Neuron (in vitro differentiated cells): ENCODE measurements around the gene HADHB.
"Not testable (repeated sequence)": the region's sequence is repeated elsewhere in the genome, so short reads cannot be mapped to it uniquely, and the experiment has no call there.

Experiments
- H2AFZ ChIP-seq: one replicate; pipeline ENCODE4 v1.6.1; 2013; ENCODE audit warnings: low read depth, mild to moderate bottlenecking, inconsistent platforms, low read length, moderate library complexity
- H3K27me3 ChIP-seq: one replicate; pipeline ENCODE4 v1.6.1; 2013; ENCODE audit warnings: low read length; ENCODE audit not compliant: insufficient read depth
- H3K36me3 ChIP-seq: one replicate; pipeline ENCODE4 v1.6.1; 2013; ENCODE audit warnings: low read length; ENCODE audit not compliant: insufficient read depth
- H3K4me1 ChIP-seq: one replicate; pipeline ENCODE4 v1.6.1; 2013; ENCODE audit warnings: low read length; ENCODE audit not compliant: insufficient read depth
- H3K4me3 ChIP-seq: 2 replicates; pipeline ENCODE4 v1.5.1; 2013; ENCODE audit warnings: mild to moderate bottlenecking, low read length, moderate library complexity
- H3K9me3 ChIP-seq: one replicate; pipeline ENCODE4 v1.6.1; 2013; ENCODE audit warnings: low read length

HADHB gene

DNA sequence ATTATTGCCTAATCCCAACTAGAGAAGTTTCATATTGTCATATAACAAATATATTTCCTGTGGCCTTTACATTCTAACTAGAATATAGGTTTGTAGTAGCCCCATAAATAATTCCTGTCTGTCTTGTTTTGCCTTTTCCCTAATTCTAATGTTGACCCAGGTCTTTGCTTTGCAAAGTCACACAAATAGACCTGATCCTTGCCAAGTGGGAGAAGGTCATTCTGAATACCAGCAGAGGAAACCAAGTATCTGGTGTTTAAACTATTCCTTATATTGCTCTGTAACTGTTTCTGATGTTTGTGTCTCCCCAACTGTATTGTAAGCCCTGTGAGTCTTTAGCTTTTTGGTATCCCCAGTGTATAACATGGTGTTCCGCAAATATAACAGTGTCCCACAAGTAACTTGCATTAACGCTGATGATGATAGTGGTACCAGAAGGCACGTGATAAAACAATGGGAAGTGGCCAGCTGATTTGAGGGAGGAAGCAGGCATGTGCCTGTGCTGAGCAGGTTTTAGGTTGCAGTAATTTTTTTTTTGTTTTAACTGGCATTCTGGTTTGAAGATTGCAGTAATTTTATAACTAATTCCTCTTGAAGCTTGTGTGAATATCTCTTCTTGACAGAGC, 11.1 kb downstream of the HADHB start:
- no peak overlapping the region for H2AFZ ChIP-seq
- no peaks in the 10 kb centered on the region for H3K27me3 ChIP-seq
- H3K4me3 ChIP-seq: no peak overlapping the region
- no peaks in the 10 kb centered on the region for H3K4me1 ChIP-seq
- H3K36me3 ChIP-seq: peaks cover 22% of the 10 kb centered on the region
- H3K9me3 ChIP-seq: peaks cover 4% of the 10 kb centered on the region

DNA sequence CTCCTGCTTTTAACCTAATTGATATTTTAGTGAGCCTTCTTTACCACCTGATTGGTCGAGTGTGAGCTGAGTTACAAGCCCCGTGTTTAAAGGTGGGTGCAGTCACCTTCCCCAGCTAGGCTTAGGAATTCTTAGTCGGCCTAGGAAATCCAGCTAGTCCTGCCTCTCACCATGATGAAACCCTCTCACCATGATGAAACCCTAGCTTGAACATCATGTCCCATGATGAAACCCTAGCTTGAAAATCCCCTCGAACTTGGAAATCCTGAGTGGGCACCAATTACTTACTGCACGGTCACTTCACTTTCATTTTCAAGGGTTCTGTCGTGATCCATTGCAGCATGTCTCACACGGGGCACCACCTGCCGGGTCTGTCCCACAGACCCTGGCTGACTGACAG, 14.1 kb downstream of the HADHB start:
- not testable (repeated sequence) for H3K9me3 ChIP-seq, H3K4me1 ChIP-seq, H3K4me3 ChIP-seq, H2AFZ ChIP-seq, H3K27me3 ChIP-seq
- H3K36me3 ChIP-seq: peaks cover 26% of the 10 kb centered on the region

DNA sequence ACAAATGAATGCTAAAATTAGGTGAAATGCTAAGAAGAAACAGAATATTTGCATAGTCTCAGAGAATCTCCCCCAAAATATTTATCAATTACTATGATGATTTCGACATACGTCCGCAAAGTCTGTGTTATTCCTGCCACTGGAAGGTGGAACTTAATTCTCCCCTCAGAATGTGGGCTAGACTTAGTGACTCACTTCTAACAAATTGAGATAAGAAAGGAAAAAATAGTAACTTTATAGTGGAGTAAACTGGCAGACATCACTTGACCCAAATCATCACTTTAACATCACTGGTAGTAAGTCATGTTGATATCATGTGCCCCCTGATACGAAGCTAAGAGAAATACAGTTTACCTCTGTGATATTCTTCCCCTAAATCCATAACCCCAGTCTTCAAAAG, 23.5 kb downstream of the HADHB start:
- Histone ChIP-seq H3K27me3 (no peaks in the 10 kb centered on the region), H3K4me3 (no peak overlapping the region), H3K4me1 (no peaks in the 10 kb centered on the region)

DNA sequence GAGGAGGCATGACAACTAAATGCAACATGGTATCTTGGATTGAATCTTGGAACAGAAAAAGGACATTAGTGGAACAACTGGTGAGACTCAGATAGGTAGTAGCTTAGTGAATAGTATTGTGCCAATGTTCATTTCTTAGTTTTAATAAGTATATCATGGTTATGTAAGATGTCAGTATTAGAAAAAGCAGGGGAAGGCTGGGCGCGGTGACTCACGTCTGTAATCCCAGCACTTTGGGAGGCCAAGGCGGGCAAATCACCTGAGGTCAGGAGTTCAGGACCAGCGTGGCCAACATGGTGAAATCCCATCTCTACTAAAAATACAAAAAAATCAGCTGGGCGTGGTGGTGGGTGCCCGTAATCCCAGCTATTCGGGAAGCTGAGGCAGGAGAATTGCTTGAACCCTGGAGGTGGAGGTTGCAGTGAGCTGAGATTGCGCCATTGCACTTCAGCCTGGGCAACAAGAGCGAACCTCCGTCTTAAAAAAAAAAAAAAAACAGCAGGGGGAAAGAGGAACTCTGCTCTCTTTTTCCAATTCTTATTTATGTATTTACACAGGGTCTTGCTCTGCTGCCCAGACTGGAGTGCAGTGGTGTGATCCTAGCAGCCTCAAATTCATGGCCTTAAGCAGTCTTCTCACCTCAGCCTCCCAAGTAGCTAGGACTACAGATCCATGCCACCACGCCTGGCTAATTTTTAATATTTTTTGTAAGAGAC, 24.1 kb downstream of the HADHB start:
- H3K36me3 ChIP-seq: peaks cover 24% of the 10 kb centered on the region
- not testable (repeated sequence) for H3K9me3 ChIP-seq, H3K27me3 ChIP-seq, H2AFZ ChIP-seq, H3K4me1 ChIP-seq, H3K4me3 ChIP-seq

More for the DNA sequence above, 23.5 kb downstream of the HADHB start:
- Histone ChIP-seq H3K36me3 (peaks cover 21% of the 10 kb centered on the region), H3K9me3 (no peaks in the 10 kb centered on the region), H2AFZ (no peak overlapping the region)

DNA sequence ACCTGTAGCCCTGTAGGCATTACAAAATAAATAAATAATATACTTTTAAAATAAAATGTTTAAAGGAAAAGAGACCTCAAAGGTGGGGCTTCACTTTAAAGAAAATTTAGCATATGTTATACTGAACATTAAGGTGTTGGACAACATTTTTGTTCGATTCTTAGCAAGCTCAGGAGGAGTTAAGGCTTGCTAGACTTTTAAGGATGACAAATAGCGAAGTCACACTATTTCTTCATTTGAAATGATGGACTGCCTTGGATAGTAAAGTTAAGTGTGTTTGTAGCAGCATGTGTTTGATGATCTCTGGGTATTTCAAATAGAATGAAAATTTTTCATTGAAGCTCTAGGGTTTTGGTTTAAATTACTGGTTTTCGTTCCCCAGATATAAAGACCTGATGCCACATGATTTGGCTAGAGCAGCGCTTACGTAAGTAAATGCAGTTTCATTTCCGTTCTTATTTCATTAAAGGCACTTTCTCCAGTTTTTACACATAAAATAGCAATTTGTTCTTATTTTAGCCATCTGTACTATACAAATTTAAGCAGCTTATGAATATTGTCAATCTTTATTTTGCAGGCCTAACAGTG, 24.9 kb downstream of the HADHB start:
- H3K27me3 ChIP-seq: no peaks in the 10 kb centered on the region
- peaks cover 27% of the 10 kb centered on the region for H3K36me3 ChIP-seq
- no peak overlapping the region for H2AFZ ChIP-seq
- no peak overlapping the region for H3K4me3 ChIP-seq
- no peaks in the 10 kb centered on the region for H3K4me1 ChIP-seq
- no peaks in the 10 kb centered on the region for H3K9me3 ChIP-seq

DNA sequence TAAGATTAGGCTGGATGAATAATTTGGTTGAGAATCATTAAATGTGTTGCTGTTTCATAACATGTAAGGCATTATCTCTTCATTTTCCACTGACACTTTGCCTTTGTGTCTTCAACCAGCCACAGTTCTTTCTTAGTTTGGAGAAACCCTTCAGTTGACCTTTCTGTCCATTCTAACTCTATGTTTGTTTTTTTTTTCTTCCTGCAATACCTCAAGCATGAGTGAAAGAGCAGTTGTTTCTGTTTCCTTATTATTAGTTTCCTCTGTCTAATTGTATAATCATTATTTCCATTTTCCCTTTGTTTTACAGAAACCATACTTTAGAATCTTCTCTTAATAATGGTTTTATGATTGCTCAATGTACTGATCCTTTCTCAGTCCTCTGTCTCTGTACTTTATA, 25.6 kb downstream of the HADHB start:
- Histone ChIP-seq H3K9me3 (no peaks in the 10 kb centered on the region), H3K4me3 (no peak overlapping the region), H3K36me3 (peaks cover 29% of the 10 kb centered on the region), H3K4me1 (no peaks in the 10 kb centered on the region), H2AFZ (no peak overlapping the region), H3K27me3 (no peaks in the 10 kb centered on the region)

DNA sequence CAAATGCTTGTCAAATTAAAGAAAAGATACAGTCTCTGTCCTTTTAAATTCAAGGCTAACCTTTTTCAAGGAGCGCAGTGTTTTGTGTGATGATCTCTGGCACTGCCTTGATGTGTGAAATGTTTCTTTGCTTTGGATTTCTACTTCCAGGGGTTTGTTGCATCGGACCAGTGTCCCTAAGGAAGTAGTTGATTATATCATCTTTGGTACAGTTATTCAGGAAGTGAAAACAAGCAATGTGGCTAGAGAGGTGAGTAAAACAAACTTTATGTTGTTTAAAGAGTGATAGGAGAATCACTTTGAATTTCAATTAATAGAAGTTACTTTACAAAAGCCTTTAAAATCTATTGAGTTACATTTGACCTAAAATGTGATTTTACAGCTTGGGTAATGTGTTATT, 28.8 kb downstream of the HADHB start:
- no peak overlapping the region for H3K4me3 ChIP-seq
- H3K4me1 ChIP-seq: no peaks in the 10 kb centered on the region

DNA sequence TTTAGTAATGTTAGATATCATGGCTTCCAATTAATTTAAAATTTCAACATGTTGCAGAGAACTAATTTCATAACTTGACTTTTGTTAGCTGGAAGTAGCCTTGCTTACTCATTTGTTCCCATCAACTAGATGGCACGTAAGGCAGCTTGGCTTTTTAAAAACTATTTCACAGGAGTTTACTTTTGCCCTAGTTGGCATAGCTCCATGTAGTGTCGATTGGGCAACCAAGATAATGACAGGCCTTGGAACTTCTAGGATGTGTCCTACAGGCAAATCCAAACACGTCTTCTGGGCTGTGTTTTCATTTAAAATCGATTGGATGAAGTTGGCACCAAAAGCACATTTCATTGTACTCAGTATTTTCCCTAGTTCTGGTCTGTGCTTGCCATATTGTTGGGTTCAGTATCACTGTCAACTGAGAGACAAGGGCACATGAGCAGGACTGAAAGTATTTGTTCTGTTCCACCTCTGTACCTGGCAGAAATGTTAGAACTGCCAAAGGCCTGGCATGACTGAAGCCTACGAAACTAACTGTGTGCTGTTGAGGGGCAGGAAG, 29.4 kb downstream of the HADHB start:
- H3K27me3 ChIP-seq: no peaks in the 10 kb centered on the region
- H3K4me1 ChIP-seq: no peaks in the 10 kb centered on the region
- peaks cover 57% of the 10 kb centered on the region for H3K36me3 ChIP-seq
- no peak overlapping the region for H2AFZ ChIP-seq
- H3K9me3 ChIP-seq: no peaks in the 10 kb centered on the region
- H3K4me3 ChIP-seq: no peak overlapping the region

More for the DNA sequence above, 28.8 kb downstream of the HADHB start:
- Histone ChIP-seq H2AFZ (no peak overlapping the region), H3K36me3 (peaks cover 52% of the 10 kb centered on the region), H3K9me3 (no peaks in the 10 kb centered on the region), H3K27me3 (no peaks in the 10 kb centered on the region)

DNA sequence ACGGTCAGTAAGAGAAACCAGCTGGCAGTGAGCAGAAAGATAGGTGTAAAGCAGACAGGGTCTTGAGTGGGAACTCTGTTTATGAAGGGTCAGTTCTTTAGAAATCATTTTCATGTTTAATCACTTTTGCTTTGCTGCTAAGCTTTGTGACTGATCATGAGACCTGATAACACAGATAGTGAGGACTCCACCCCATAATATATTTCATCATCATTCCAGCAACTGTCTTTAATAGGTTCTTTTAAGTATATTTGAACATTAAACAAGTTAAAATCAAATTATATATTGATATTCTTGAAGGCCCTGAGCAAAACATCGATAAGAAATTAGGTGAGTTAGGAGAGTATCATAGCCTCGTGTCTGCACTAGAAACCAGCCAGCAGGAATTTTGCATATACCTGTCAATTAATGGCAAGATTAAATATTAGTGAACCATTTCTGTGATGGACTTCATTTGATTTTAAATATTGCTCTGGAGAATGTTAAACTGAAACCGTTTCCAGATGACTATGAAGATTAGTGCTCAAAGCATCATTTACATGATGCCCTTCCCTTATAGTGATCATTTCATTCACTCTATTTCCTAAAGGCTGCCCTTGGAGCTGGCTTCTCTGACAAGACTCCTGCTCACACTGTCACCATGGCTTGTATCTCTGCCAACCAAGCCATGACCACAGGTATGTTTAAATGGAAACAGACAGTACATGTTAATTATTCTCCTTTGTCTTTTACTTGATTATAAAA, 31.9 kb downstream of the HADHB start:
- Histone ChIP-seq H3K4me1 (no peaks in the 10 kb centered on the region), H3K9me3 (no peaks in the 10 kb centered on the region)

DNA sequence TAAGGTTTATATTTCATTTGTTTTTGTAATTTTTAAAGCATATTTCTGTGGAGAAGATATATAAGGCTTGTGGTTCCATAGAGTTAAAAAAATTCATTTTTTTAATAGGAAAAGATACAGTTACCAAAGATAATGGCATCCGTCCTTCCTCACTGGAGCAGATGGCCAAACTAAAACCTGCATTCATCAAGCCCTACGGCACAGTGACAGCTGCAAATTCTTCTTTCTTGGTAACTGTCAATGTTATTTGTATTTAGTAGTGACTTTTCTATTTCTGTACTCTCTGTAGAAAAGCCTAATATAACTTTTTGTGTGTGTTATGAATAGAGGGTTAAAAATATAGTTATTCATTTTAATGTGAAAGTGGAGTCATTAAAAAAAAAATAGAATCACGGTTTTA, 35.1 kb downstream of the HADHB start:
- peaks cover 83% of the 10 kb centered on the region for H3K36me3 ChIP-seq
- no peak overlapping the region for H3K4me3 ChIP-seq
- no peaks in the 10 kb centered on the region for H3K9me3 ChIP-seq
- no peaks in the 10 kb centered on the region for H3K27me3 ChIP-seq
- no peaks in the 10 kb centered on the region for H3K4me1 ChIP-seq
- H2AFZ ChIP-seq: no peak overlapping the region

More for the DNA sequence above, 31.9 kb downstream of the HADHB start:
- H2AFZ ChIP-seq: no peak overlapping the region
- H3K36me3 ChIP-seq: peaks cover 73% of the 10 kb centered on the region
- H3K4me3 ChIP-seq: no peak overlapping the region
- H3K27me3 ChIP-seq: no peaks in the 10 kb centered on the region

DNA sequence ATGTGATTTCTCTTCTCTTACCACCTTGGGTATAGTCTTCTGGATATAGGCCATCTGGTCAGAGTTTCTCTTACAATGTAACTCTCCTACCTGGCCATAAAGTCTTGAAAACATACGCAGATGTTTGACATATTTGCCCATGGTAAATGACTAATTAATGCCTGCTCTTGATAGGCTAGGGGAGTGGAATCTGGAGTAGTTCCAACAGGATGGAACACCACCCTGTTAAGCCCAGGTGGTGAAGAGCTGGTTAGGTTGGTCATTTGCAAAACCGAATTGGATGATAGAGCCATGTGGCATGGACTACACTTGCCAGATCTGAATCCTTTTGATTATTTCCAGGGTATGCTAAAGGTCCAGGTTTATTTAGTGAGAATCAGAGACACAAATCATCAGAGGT, 36.5 kb downstream of the HADHB start:
- peaks cover 84% of the 10 kb centered on the region for H3K36me3 ChIP-seq
- H3K27me3 ChIP-seq: no peaks in the 10 kb centered on the region
- H3K9me3 ChIP-seq: no peaks in the 10 kb centered on the region
- no peak overlapping the region for H2AFZ ChIP-seq
- H3K4me1 ChIP-seq: no peaks in the 10 kb centered on the region
- no peak overlapping the region for H3K4me3 ChIP-seq

DNA sequence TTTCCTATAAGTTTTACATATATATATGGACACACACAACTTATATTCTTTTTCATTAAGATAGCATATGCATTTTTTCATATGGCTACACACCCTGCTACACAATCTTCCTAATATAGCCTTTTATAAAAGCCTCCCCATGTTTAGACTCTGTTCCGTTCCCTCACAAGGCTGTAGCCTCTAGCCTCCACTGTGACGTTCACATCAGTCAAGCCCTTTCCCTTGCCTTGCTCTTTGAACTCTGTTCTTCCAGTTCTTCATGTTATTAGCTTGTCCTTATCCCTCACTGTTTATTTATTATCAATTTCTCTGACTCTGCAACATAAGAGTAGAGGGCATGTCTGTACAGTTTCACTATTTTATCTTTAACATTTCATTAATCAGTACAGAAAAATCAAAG, 38.9 kb downstream of the HADHB start:
- H3K9me3 ChIP-seq: no peaks in the 10 kb centered on the region
- H3K4me3 ChIP-seq: no peak overlapping the region
- H3K4me1 ChIP-seq: no peaks in the 10 kb centered on the region
- no peak overlapping the region for H2AFZ ChIP-seq
- H3K36me3 ChIP-seq: peaks cover 79% of the 10 kb centered on the region
- no peaks in the 10 kb centered on the region for H3K27me3 ChIP-seq

DNA sequence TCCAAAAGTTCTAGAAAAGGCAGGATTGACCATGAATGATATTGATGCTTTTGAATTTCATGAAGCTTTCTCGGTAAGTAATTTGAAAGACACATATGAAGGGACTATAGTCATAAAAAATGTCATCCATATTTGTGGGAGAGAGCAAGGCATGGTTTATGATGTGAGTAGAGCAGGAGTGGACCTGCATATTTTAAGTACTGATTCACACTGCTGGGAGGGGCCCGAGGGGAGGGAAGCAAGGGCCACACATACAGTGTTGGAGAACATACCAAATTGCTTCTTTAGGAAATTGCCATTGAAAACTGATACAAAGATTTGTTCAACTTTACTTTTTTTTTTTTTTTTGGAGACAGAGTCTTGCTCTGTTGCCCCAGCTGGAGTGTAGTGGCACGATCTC, 39.4 kb downstream of the HADHB start:
- H3K9me3 ChIP-seq: no peaks in the 10 kb centered on the region
- peaks cover 76% of the 10 kb centered on the region for H3K36me3 ChIP-seq
- no peak overlapping the region for H2AFZ ChIP-seq
- no peak overlapping the region for H3K4me3 ChIP-seq
- no peaks in the 10 kb centered on the region for H3K27me3 ChIP-seq
- no peaks in the 10 kb centered on the region for H3K4me1 ChIP-seq
